Bronchial epithelial cell (primary cell): ENCODE measurements around the gene CCDC192. TPM values are rescaled to one million over a fixed set of nuclear protein-coding genes. Genes with fewer than 3 reads are reported as not detected.

Experiments used
- DNase-seq: peaks from one replicate; pipeline ENCODE4 v3.0.0-alpha.2; 2010; ENCODE audit warnings: low read depth
- FAIRE-seq: peaks from 2 replicates; lab custom pipeline; 2011; peaks lifted over from hg19 to GRCh38; lab: Jason Lieb, UNC
- H3K27me3 ChIP-seq: 2 replicates; pipeline ENCODE4 v1.5.1; 2011; ENCODE audit warnings: low read length; ENCODE audit not compliant: control insufficient read depth, insufficient read depth
- H3K36me3 ChIP-seq: 2 replicates; pipeline ENCODE4 v1.5.1; 2011; ENCODE audit warnings: low read length; ENCODE audit not compliant: control insufficient read depth, insufficient read depth
- H3K4me3 ChIP-seq: 2 replicates; pipeline ENCODE4 v1.5.1; 2011; ENCODE audit warnings: mild to moderate bottlenecking, low read depth, low read length, control low read depth
- CTCF ChIP-seq: IDR thresholded peaks from 2 replicates; pipeline ENCODE4 v1.5.1; 2011; ENCODE audit warnings: mild to moderate bottlenecking, moderate library complexity, low read length, control low read depth, inconsistent platforms; ENCODE audit not compliant: insufficient read depth, severe bottlenecking
- total RNA-seq: library from RNA; depleted of rRNA; stranded (reverse); fragments of >200 nt; gene quantifications from 2 replicates; pipeline ENCODE4 v1.2.1, GENCODE V29; 2014

CCDC192 gene
- total RNA-seq, 1 donor from 2014 or later, result not detected

- no peaks in the 10 kb centered on the region for H3K36me3 ChIP-seq
- H3K4me3 ChIP-seq, result no peak overlapping the region
- FAIRE-seq (no peak), DNase-seq (no peak)
- no peak for TF ChIP-seq CTCF
- no peaks in the 10 kb centered on the region for H3K27me3 ChIP-seq
Measured at GRCh38 chr5:127938746-127939145, 235.6 kb downstream of the CCDC192 start.

GRCh38 chr5:127940854-127941253, 237.7 kb downstream of the CCDC192 start:
- FAIRE-seq (no peak), DNase-seq (no peak)
- no peak for TF ChIP-seq CTCF
- Histone ChIP-seq H3K36me3 (no peaks in the 10 kb centered on the region), H3K27me3 (no peaks in the 10 kb centered on the region), H3K4me3 (no peak overlapping the region)

- no peak overlapping the region for H3K4me3 ChIP-seq
- TF ChIP-seq CTCF, result no peak
Measured at GRCh38 chr5:127941646-127942045, 238.5 kb downstream of the CCDC192 start.

DNA sequence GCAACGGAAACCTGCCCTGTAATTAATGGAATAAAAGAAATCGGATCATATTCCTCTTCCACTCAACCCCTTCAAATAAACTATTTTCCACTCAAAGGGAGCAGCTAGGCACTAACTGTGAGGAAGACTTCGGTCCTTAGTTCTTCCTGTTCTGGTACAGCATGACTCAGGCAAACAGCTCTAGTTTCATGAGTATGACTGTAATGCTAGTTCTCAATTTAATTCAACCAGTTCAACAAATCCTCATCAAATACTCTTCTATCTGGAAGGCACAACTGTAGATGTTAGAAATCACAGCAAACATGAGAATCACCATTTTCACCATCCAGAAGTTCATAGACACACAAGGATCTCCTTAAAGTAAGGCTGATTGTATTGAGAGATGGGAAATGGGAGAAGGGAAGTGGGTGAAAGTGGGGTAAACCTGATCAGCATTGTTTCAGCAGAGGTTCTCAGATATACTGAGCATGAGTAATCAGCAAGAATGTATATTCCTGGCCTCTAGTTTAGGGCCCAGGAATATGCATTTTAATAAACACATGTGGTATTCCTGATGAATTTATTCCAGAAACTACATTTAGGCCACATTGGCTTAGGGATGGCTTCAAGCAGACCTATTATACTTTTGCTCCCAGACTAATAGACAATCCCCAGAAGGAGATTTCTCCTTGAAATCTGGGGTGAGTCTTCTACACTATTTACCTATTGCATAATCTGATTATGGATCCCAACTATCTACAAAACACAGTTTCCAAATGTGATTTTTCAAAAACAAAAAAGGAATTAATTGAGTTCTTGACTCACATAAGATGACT, 239.3 kb downstream of the CCDC192 start:
- no peak for TF ChIP-seq CTCF
- no peaks in the 10 kb centered on the region for H3K36me3 ChIP-seq
- peak; percentile 73 for DNase-seq
- H3K27me3 ChIP-seq, result no peaks in the 10 kb centered on the region
- FAIRE-seq, result no peak
- no peak overlapping the region for H3K4me3 ChIP-seq

More at GRCh38 chr5:127941646-127942045, 238.5 kb downstream of the CCDC192 start:
- H3K27me3 ChIP-seq, result no peaks in the 10 kb centered on the region
- no peaks in the 10 kb centered on the region for H3K36me3 ChIP-seq
- FAIRE-seq (no peak), DNase-seq (no peak)

DNA sequence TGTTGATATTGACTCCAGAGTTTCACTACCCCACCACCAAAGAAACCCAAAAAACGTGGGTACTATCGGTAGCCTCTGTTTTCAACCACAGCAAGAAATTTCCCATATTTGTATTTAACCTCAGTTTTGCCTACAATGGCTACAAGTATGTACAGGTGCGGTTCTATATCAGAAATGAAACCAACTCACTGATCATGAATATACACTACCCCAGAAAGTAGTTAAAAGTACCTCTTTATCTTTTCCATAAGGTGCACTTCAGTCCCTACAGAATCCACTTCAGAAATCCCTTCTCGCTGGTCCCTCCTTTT, 239.8 kb downstream of the CCDC192 start:
- FAIRE-seq (no peak), DNase-seq (no peak)
- no peak for TF ChIP-seq CTCF
- no peaks in the 10 kb centered on the region for H3K36me3 ChIP-seq
- no peak overlapping the region for H3K4me3 ChIP-seq
- no peaks in the 10 kb centered on the region for H3K27me3 ChIP-seq

GRCh38 chr5:127944125-127944524, 240.9 kb downstream of the CCDC192 start:
- H3K4me3 ChIP-seq, result no peak overlapping the region
- H3K36me3 ChIP-seq, result no peaks in the 10 kb centered on the region
- no peak for TF ChIP-seq CTCF
- DNase-seq (no peak), FAIRE-seq (no peak)
- H3K27me3 ChIP-seq, result no peaks in the 10 kb centered on the region
